ENCODE measurements around the gene UPF1.

The UPF1 gene

GRCh38 chr19:18788529-18789421 lies 43.0 kb upstream of the UPF1 start:
- no peak overlapping the region for H3K4me3 ChIP-seq (ENCODE audit: low read depth, low read length)
- no peak for TF ChIP-seq CTCF (IDR thresholded peaks at IDR 0.05; ENCODE audit: control insufficient read depth, extremely low read depth, insufficient read depth)
- no peak for DNase-seq (ENCODE audit: low read depth)

- TF ChIP-seq CTCF (IDR thresholded peaks at IDR 0.05; ENCODE audit: control insufficient read depth, extremely low read depth, insufficient read depth), result no peak
- H3K4me3 ChIP-seq (ENCODE audit: low read depth, low read length), result no peak overlapping the region
These were observed 42.3 kb upstream of the UPF1 start for GRCh38 chr19:18789422-18789869.

GRCh38 chr19:18789883-18790565 lies 41.7 kb upstream of the UPF1 start:
- TF ChIP-seq CTCF (IDR thresholded peaks at IDR 0.05; ENCODE audit: control insufficient read depth, extremely low read depth, insufficient read depth), result no peak
- H3K4me3 ChIP-seq (ENCODE audit: low read depth, low read length), result peak overlapping the region; percentile 18; the same call in 1 of the 2 replicates
- DNase-seq (ENCODE audit: low read depth), result no peak

More at GRCh38 chr19:18789422-18789869, 42.3 kb upstream of the UPF1 start:
- DNase-seq (ENCODE audit: low read depth), result no peak

GRCh38 chr19:18790566-18791314 lies 41.0 kb upstream of the UPF1 start, which contains the start of gene COMP:
Gene COMP (minus strand): TSS chr19:18791305. CDS start chr19:18791269, 36 bp downstream.
- TF ChIP-seq CTCF (IDR thresholded peaks at IDR 0.05; ENCODE audit: control insufficient read depth, extremely low read depth, insufficient read depth), result no peak
- H3K4me3 ChIP-seq (ENCODE audit: low read depth, low read length), result peak within 1 kb of the TSS; percentile 18; the same call in 1 of the 2 replicates
- DNase-seq (ENCODE audit: low read depth), result no peak

GRCh38 chr19:18791315-18791678 lies 40.5 kb upstream of the UPF1 start:
- no peak for DNase-seq (ENCODE audit: low read depth)
- no peak overlapping the region for H3K4me3 ChIP-seq (ENCODE audit: low read depth, low read length)
- TF ChIP-seq CTCF (IDR thresholded peaks at IDR 0.05; ENCODE audit: control insufficient read depth, extremely low read depth, insufficient read depth), result no peak

- no peak for DNase-seq (ENCODE audit: low read depth)
- no peak for TF ChIP-seq CTCF (IDR thresholded peaks at IDR 0.05; ENCODE audit: control insufficient read depth, extremely low read depth, insufficient read depth)
- no peak overlapping the region for H3K4me3 ChIP-seq (ENCODE audit: low read depth, low read length)
These were observed 39.1 kb upstream of the UPF1 start for GRCh38 chr19:18792661-18793060.

Measured in LNCaP clone FGC (cell line).